Measurements from ENCODE around the gene CDK18. TPM values are rescaled to one million over a fixed set of nuclear protein-coding genes. Genes with fewer than 3 reads are reported as not detected.

The CDK18 gene
- total and polyA plus RNA-seq, 7 donors = 1.5 to 11.9 (median 3.9) TPM

DNA sequence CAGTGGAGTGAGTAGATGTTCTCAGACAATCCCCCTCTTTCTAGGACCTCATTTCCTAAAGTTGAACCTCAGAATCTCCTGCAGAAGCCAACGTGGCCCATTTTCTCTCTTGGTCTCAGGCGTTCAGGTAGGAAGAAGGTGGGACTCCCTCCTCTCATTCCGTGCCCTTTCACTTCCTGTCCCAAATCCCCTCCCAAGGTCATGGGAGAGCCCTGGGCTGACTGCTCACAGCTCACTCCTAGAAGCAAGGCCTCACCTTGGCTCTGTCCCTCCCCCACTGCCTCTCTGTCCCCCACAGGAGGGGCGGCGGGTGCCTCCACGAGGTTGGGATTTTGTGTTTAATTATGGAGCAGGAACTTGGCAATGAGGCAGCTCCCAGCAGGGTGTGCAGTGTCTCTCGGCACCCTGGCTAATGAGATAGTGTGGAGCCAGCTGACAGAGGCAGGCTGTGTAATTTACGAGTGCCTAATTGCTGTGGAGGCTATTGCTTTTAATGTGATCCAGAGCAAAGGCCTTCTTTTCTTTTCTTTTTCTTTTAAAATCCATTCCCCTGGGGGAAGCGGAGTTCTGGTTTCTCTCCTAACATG, 9.1 kb upstream of the CDK18 start:
- intact Hi-C loops (cut with DNase I) = loop anchor here in 1 of 2 donors (10.0 kb wide), 1 partner anchor 1069 kb away; no protein-coding TSS in a partner anchor
- no peak overlapping the region for H3K27ac ChIP-seq
- H3K4me1 ChIP-seq = peaks cover 13% of the 10 kb centered on the region
- peaks cover 0 to 7% (median 0%) of the 10 kb centered on the region in 3 donors for H3K27me3 ChIP-seq (ENCODE audit: insufficient read depth in 3 of 3, low read length in 2 of 3)
- DNase-seq = no peak
- TF ChIP-seq, protein P1, sequence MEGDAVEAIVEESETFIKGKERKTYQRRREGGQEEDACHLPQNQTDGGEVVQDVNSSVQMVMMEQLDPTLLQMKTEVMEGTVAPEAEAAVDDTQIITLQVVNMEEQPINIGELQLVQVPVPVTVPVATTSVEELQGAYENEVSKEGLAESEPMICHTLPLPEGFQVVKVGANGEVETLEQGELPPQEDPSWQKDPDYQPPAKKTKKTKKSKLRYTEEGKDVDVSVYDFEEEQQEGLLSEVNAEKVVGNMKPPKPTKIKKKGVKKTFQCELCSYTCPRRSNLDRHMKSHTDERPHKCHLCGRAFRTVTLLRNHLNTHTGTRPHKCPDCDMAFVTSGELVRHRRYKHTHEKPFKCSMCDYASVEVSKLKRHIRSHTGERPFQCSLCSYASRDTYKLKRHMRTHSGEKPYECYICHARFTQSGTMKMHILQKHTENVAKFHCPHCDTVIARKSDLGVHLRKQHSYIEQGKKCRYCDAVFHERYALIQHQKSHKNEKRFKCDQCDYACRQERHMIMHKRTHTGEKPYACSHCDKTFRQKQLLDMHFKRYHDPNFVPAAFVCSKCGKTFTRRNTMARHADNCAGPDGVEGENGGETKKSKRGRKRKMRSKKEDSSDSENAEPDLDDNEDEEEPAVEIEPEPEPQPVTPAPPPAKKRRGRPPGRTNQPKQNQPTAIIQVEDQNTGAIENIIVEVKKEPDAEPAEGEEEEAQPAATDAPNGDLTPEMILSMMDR (IDR thresholded peaks at IDR 0.05) = no peak
- H3K9me3 ChIP-seq = no peaks in the 10 kb centered on the region
- 54 to 59% (median 56%) methylated on average over 9 of the region's 9 CpGs for WGBS, 3 donors
- no peak overlapping the region for H3K4me3 ChIP-seq
- H3K36me3 ChIP-seq (ENCODE audit: insufficient read depth in 1 of 2, low read depth in 1 of 2) = no peaks in the 10 kb centered on the region
- ATAC-seq = no peak

DNA sequence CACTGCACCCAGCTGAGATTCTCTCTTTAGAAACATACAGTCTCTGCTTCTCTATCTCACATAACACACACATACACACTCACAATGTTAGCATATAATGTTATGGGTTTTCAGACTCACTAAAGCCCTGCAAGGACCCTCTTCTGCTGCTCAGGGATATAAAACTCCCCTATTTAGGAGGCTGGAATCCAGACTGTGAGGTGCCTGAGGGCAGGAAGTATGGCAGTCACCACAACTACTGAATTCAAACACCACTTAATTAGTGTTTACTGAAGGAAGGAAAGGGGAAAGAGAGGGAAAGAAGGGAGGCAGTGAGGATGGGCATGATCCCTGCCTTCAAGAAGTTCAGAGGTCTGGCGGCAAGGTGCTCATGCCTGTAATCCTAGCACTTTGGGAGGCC, 7.8 kb upstream of the CDK18 start:
- no peak overlapping the region for H3K27ac ChIP-seq
- no peaks in the 10 kb centered on the region for H3K9me3 ChIP-seq
- ATAC-seq = no peak
- 100% methylated on average over 1 of the region's 1 CpG for WGBS, 3 donors
- no peak overlapping the region for H3K4me3 ChIP-seq
- H3K36me3 ChIP-seq (ENCODE audit: insufficient read depth in 1 of 2, low read depth in 1 of 2) = no peaks in the 10 kb centered on the region
- H3K27me3 ChIP-seq (ENCODE audit: insufficient read depth in 3 of 3, low read length in 2 of 3) = no peaks in the 10 kb centered on the region
- TF ChIP-seq, protein P1 (IDR thresholded peaks at IDR 0.05) = no peak
- no peak for DNase-seq
- intact Hi-C loops (cut with DNase I) = loop anchor here in 1 of 2 donors (10.0 kb wide), 1 partner anchor 1068 kb away; no protein-coding TSS in a partner anchor
- H3K4me1 ChIP-seq = peaks cover 13% of the 10 kb centered on the region

DNA sequence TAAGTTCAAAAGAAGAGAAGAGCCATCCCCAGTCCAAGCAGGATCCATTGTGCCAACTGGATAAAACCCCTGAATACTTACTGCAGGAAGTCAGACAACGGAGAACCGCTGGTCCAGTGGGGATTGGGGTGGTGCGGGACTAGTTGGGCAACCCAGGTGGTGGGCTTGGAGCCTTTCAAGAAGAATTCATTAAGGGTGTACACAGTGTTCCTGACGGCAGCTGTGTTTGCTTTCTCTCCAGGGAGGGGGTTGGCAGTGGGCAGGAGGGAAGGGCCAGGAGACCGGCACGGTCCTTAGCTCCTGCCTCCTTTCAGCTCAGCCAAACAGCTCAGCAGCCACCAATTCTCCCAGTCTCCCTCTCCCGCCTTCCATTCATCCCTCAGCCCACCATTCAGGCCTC, 7.1 kb upstream of the CDK18 start:
- WGBS, 3 donors = 43 to 77% (median 55%) methylated on average over 7 of the region's 7 CpGs
- no peaks in the 10 kb centered on the region for H3K9me3 ChIP-seq
- no peaks in the 10 kb centered on the region for H3K27me3 ChIP-seq (ENCODE audit: insufficient read depth in 3 of 3, low read length in 2 of 3)
- no peaks in the 10 kb centered on the region for H3K36me3 ChIP-seq (ENCODE audit: insufficient read depth in 1 of 2, low read depth in 1 of 2)
- H3K4me1 ChIP-seq = peaks cover 13% of the 10 kb centered on the region
- TF ChIP-seq, protein P1 (IDR thresholded peaks at IDR 0.05) = no peak
- DNase-seq = peak in 1 of 2 donors; percentile 71
- intact Hi-C loops (cut with DNase I) = loop anchor here in 1 of 2 donors (10.0 kb wide), 1 partner anchor 1067 kb away; no protein-coding TSS in a partner anchor
- peak in 2 of 4 donors; percentile 40 to 54 for ATAC-seq
- no peak overlapping the region for H3K27ac ChIP-seq
- H3K4me3 ChIP-seq = no peak overlapping the region

DNA sequence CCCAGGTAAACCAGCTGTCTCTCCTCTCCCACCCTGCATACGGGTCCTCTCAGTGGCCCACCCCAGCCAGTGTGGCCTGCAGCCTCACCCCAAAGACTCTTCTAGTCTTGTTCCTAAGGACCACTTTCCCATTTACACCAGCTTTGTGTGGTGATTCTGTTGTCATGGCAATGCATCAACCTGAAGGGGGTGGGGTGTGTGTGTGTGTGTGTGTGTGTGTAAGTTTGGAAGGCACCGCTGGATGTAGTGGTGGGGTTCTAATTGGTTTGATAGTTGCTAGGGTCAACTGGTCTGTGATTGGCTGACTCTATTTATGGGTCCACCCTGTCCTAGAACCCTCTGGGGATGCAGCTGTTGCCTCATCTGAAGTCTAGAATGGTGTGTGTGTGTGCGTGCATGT, 4.7 kb upstream of the CDK18 start:
- intact Hi-C loops (cut with DNase I) = loop anchor here in 1 of 2 donors (10.0 kb wide), 1 partner anchor 1065 kb away; no protein-coding TSS in a partner anchor
- 64 to 87% (median 82%) methylated on average over 3 of the region's 3 CpGs for WGBS, 3 donors

More for the DNA sequence above, 4.7 kb upstream of the CDK18 start:
- Histone ChIP-seq H3K36me3 (ENCODE audit: insufficient read depth in 1 of 2, low read depth in 1 of 2) (no peaks in the 10 kb centered on the region), H3K27ac (no peak overlapping the region), H3K27me3 (ENCODE audit: insufficient read depth in 3 of 3, low read length in 2 of 3) (peaks cover 0 to 3% (median 0%) of the 10 kb centered on the region in 3 donors), H3K4me3 (no peak overlapping the region), H3K4me1 (peaks cover under 1% of the 10 kb centered on the region), H3K9me3 (no peaks in the 10 kb centered on the region)
- DNase-seq (no peak), ATAC-seq (no peak)
- TF ChIP-seq, protein P1 (IDR thresholded peaks at IDR 0.05) = no peak
